Activated CD4-positive, alpha-beta T cell treated with anti-CD3 and anti-CD28 coated beads for 36 hours (primary cell): ENCODE measurements around the gene ZIC4. TPM values are rescaled to one million over a fixed set of nuclear protein-coding genes. Genes with fewer than 3 reads are reported as not detected.

Source experiments
- ATAC-seq: fragments of 200-7000 bp; cut with Tn5 transposase; one replicate; pipeline ENCODE4 v1.10.0; 2021; ENCODE audit warnings: mild to moderate bottlenecking, moderate library complexity
- CTCF ChIA-PET: fragments of 350-600 bp; sonication (Branson Sonifier 250); formaldehyde crosslinking; loops from one replicate; lab custom pipeline; 2021; ENCODE audit warnings: antibody characterized with exemption; lab: Charles Lee
- POLR2A ChIA-PET: fragments of 350-600 bp; sonication (Branson Sonifier 250); formaldehyde crosslinking; loops from one replicate; lab custom pipeline; 2021; ENCODE audit warnings: antibody characterized with exemption, inconsistent platforms; lab: Charles Lee
- DNase-seq: peaks from one replicate; pipeline ENCODE4 v3.0.0-alpha.2; 2020
- H3K27ac Mint-ChIP-seq: one replicate; pipeline ENCODE4 v1.8.0; 2021; ENCODE audit warnings: mixed read lengths
- H3K27me3 Mint-ChIP-seq: one replicate; pipeline ENCODE4 v1.8.0; 2021; ENCODE audit warnings: mixed read lengths
- H3K36me3 Mint-ChIP-seq: one replicate; pipeline ENCODE4 v1.8.0; 2021; ENCODE audit warnings: low read depth, mixed read lengths
- H3K4me1 Mint-ChIP-seq: one replicate; pipeline ENCODE4 v1.8.0; 2021; ENCODE audit warnings: mixed read lengths
- H3K4me3 Mint-ChIP-seq: one replicate; pipeline ENCODE4 v1.8.0; 2021; ENCODE audit warnings: mild to moderate bottlenecking, moderate library complexity, mixed read lengths
- H3K9me3 Mint-ChIP-seq: one replicate; pipeline ENCODE4 v1.8.0; 2021; ENCODE audit warnings: low read depth, mixed read lengths
- intact Hi-C, 2 experiments: fragments of 100-400 bp; cut with DNase I in 1 of 2; cut with micrococcal nuclease in 1 of 2; formaldehyde crosslinking; loops; one replicate each; pipeline versions ENCODE4 v1.14.2 to v1.15.1; 2022 to 2024; cut with DNase I, micrococcal nuclease
- total RNA-seq, 2 experiments: library from RNA; stranded (reverse); gene quantifications; one replicate each; pipeline ENCODE4 v1.2.3, GENCODE V29; 2021

Gene ZIC4
- total RNA-seq, 2 experiments from 2014 or later, result not detected

- intact Hi-C loops, result loop anchor here in 1 of 2 experiments (10.0 kb wide), 1 partner anchor 50 kb away; no protein-coding TSS in a partner anchor
- H3K27me3 Mint-ChIP-seq, result peaks cover 53% of the 10 kb centered on the region
- POLR2A ChIA-PET, result no interaction called here
These were observed 41.6 kb downstream of the ZIC4 start for GRCh38 chr3:147364771-147365170.

GRCh38 chr3:147361454-147362420 lies 44.6 kb downstream of the ZIC4 start:
- no peak overlapping the region for H3K4me3 Mint-ChIP-seq
- H3K27ac Mint-ChIP-seq, result no peak overlapping the region
- ChIA-PET POLR2A (no interaction called here), CTCF (interaction anchor here (0.7 kb wide), 1 partner anchor 697 kb away, joined by 4 read pairs; no protein-coding TSS in a partner anchor)
- DNase-seq (peak; percentile 78), ATAC-seq (no peak)
- H3K4me1 Mint-ChIP-seq, result peaks cover 5% of the 10 kb centered on the region
- intact Hi-C loops, result loop anchor here in 1 of 2 experiments (10.0 kb wide), 1 partner anchor 53 kb away; no protein-coding TSS in a partner anchor
- H3K9me3 Mint-ChIP-seq, result peaks cover 4% of the 10 kb centered on the region
- H3K36me3 Mint-ChIP-seq, result no peaks in the 10 kb centered on the region
- peaks cover 57% of the 10 kb centered on the region for H3K27me3 Mint-ChIP-seq

More at GRCh38 chr3:147364771-147365170, 41.6 kb downstream of the ZIC4 start:
- no peaks in the 10 kb centered on the region for H3K9me3 Mint-ChIP-seq
- CTCF ChIA-PET, result no interaction called here
- H3K4me3 Mint-ChIP-seq, result no peak overlapping the region
- no peak for ATAC-seq
- DNase-seq, result no peak
- peaks cover 3% of the 10 kb centered on the region for H3K36me3 Mint-ChIP-seq
- H3K27ac Mint-ChIP-seq, result no peak overlapping the region
- peaks cover 5% of the 10 kb centered on the region for H3K4me1 Mint-ChIP-seq

- Mint-ChIP-seq H3K27me3 (peaks cover 62% of the 10 kb centered on the region), H3K4me3 (no peak overlapping the region), H3K36me3 (no peaks in the 10 kb centered on the region), H3K9me3 (peaks cover 4% of the 10 kb centered on the region), H3K27ac (no peak overlapping the region), H3K4me1 (peaks cover 5% of the 10 kb centered on the region)
- ATAC-seq (no peak), DNase-seq (peak; percentile 14)
- intact Hi-C loops, result loop anchor here in 1 of 2 experiments (10.0 kb wide), 1 partner anchor 54 kb away; no protein-coding TSS in a partner anchor
- ChIA-PET POLR2A (no interaction called here), CTCF (interaction anchor here (0.7 to 0.9 kb wide), 2 partner anchors 8 to 697 kb away, joined by 4 read pairs; no protein-coding TSS in a partner anchor)
These were observed 45.5 kb downstream of the ZIC4 start for GRCh38 chr3:147360646-147361453.

DNA sequence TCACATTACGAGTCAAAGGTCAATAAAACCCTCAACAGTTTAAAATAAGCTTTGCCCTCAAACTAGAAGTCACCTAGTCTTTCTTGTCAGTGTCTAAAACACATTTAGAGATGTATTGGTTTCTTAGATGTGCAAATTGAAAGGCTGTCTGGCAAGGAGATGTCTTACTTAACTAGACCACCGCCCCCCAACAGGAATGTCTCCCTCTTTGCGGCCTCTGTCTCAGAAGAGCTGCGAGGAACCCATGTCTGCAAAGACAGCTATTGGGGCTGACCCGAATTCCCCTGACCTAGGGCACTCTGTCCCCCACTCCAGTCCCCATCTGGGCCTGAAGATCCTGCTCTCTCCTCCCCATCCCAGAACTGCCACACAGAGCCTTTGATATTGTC lies 46.3 kb downstream of the ZIC4 start:
- Mint-ChIP-seq H3K27ac (no peak overlapping the region), H3K4me1 (peaks cover 5% of the 10 kb centered on the region), H3K27me3 (peaks cover 65% of the 10 kb centered on the region), H3K4me3 (no peak overlapping the region), H3K36me3 (no peaks in the 10 kb centered on the region), H3K9me3 (peaks cover 4% of the 10 kb centered on the region)
- intact Hi-C loops, result loop anchor here in 1 of 2 experiments (10.0 kb wide), 1 partner anchor 55 kb away; no protein-coding TSS in a partner anchor
- POLR2A ChIA-PET, result interaction anchor here (0.5 kb wide), 1 partner anchor 1367 kb away, joined by 3 read pairs; no protein-coding TSS in a partner anchor
- CTCF ChIA-PET, result interaction anchor here (0.9 kb wide), 1 partner anchor 9 kb away, joined by 4 read pairs; no protein-coding TSS in a partner anchor
- DNase-seq, result no peak
- no peak for ATAC-seq

GRCh38 chr3:147359177-147360050 lies 46.9 kb downstream of the ZIC4 start:
- DNase-seq, result no peak
- POLR2A ChIA-PET, result no interaction called here
- no peaks in the 10 kb centered on the region for H3K36me3 Mint-ChIP-seq
- no peak overlapping the region for H3K27ac Mint-ChIP-seq
- ATAC-seq, result no peak
- CTCF ChIA-PET, result no interaction called here
- H3K4me1 Mint-ChIP-seq, result peaks cover 5% of the 10 kb centered on the region
- H3K27me3 Mint-ChIP-seq, result peaks cover 66% of the 10 kb centered on the region
- H3K4me3 Mint-ChIP-seq, result no peak overlapping the region
- H3K9me3 Mint-ChIP-seq, result peaks cover 4% of the 10 kb centered on the region
- intact Hi-C loops, result loop anchor here (5.0 to 10.0 kb wide), 3 partner anchors 33 to 55 kb away; no protein-coding TSS in a partner anchor

DNA sequence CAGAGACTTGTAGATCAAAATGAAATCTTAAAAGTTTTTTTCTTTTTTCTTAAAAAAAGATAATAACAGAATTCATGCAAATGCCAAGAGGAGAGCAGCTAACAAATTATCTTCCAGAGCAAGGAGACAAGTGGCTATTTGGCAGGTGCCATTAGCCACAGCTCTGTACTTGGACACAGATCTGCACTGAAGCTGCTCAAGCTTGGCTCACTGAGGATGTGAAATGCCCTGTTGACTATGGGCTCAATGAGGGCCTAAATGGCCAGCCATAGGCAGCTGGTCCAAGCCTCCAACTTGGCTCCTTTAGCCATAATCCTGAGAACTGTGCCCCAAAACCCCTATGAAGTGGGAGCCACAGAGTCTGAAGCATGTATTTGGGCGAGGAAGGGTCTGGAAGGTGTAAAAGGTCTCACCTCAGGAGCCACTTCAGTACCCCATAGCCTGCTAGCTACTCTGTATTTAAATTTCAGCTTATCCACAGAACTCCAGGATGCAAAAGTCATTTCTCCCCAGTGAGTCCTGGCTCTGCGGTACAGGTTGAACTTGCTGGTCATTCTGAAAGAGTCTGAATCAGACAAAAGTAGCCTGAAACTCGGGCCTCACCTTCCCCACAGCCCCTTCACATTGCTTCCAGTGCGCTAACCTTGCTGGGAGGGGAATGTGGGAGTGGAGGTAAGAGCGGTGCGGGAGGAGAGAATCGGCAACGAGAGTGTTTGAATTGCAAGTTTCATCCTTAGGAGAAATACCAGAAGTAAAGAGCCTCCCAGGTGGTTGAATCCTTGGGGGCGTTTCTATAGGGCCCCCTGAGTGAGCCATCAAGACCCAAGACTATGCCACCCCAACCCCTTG lies 48.0 kb downstream of the ZIC4 start:
- H3K36me3 Mint-ChIP-seq, result no peaks in the 10 kb centered on the region
- no peak overlapping the region for H3K27ac Mint-ChIP-seq
- no peak overlapping the region for H3K4me3 Mint-ChIP-seq
- peaks cover 5% of the 10 kb centered on the region for H3K4me1 Mint-ChIP-seq
- DNase-seq (no peak), ATAC-seq (no peak)
- ChIA-PET CTCF (no interaction called here), POLR2A (no interaction called here)
- intact Hi-C loops, result loop anchor here in 1 of 2 experiments (5.0 kb wide), 2 partner anchors 34 to 54 kb away; no protein-coding TSS in a partner anchor
- peaks cover 4% of the 10 kb centered on the region for H3K9me3 Mint-ChIP-seq
- H3K27me3 Mint-ChIP-seq, result peaks cover 74% of the 10 kb centered on the region

- intact Hi-C loops, result loop anchor here in 1 of 2 experiments (5.0 kb wide), 2 partner anchors 35 to 55 kb away; no protein-coding TSS in a partner anchor
- Mint-ChIP-seq H3K9me3 (peaks cover 4% of the 10 kb centered on the region), H3K27ac (no peak overlapping the region), H3K4me3 (no peak overlapping the region), H3K36me3 (no peaks in the 10 kb centered on the region), H3K4me1 (peaks cover 5% of the 10 kb centered on the region), H3K27me3 (peaks cover 78% of the 10 kb centered on the region)
- ChIA-PET CTCF (interaction anchor here (0.7 kb wide), 1 partner anchor 13 kb away, joined by 3 read pairs; no protein-coding TSS in a partner anchor), POLR2A (interaction anchor here (0.8 kb wide), 1 partner anchor 26 kb away, joined by 3 read pairs; no protein-coding TSS in a partner anchor)
- DNase-seq, result no peak
- ATAC-seq, result no peak
These were observed 49.1 kb downstream of the ZIC4 start for GRCh38 chr3:147356909-147357900.

DNA sequence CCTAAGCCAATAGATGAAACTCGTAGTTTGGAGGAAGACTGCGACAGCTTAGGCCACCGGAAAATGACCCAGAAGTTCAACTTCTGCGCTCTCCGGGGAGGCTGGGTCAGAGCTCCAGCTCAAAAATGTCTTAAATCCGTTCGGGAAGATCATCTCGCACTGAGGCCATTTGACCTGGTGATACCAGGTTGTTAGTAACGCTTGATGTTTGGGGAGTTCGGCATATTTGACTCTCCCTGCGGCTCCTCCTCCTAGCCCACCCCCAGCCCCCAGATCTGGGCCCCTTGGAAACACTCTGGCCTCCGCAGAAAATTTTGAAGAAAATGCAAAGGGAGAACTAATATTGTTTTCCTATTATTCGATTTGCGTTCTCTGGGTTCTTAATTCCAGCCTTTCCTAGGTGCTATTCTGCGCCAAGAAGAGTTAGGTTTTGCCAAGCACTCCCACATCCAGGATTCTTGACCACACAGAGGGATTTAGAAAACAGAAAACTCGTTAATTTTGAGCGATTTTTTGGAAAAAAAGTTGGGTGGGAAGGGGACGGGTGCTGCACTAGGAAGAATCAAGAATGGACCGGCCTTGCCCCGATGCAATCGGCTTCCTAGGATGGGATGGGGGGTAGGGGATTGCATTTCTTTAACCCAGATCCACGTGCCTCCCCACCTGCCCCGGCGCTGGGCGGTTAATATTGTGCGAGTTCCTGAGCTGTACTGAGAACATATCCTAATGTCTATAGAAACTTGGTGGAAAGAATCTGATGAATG lies 50.0 kb downstream of the ZIC4 start:
- intact Hi-C loops, result loop anchor here in 1 of 2 experiments (5.0 kb wide), 2 partner anchors 36 to 56 kb away; no protein-coding TSS in a partner anchor
- no peak for ATAC-seq
- no peak for DNase-seq
- ChIA-PET CTCF (interaction anchor here (0.7 kb wide), 1 partner anchor 12 kb away, joined by 3 read pairs; no protein-coding TSS in a partner anchor), POLR2A (interaction anchor here (0.8 kb wide), 1 partner anchor 27 kb away, joined by 3 read pairs; no protein-coding TSS in a partner anchor)
- Mint-ChIP-seq H3K27ac (no peak overlapping the region), H3K4me1 (peaks cover 5% of the 10 kb centered on the region), H3K9me3 (peaks cover 4% of the 10 kb centered on the region), H3K4me3 (no peak overlapping the region), H3K36me3 (no peaks in the 10 kb centered on the region), H3K27me3 (peaks cover 72% of the 10 kb centered on the region)
